Neural progenitor cell (in vitro differentiated cells): Measurements from ENCODE around the gene PCNT. TPM values are rescaled to one million over a fixed set of nuclear protein-coding genes. Genes with fewer than 3 reads are reported as not detected.
"Not testable (repeated sequence)": the region's sequence is repeated elsewhere in the genome, so short reads cannot be mapped to it uniquely, and the experiment has no call there.

Experiments
- DNase-seq: peaks from one replicate; pipeline ENCODE4 v3.0.0-alpha.2; 2016; ENCODE audit warnings: low spot score
- H2AFZ ChIP-seq: fragments of 200-600 bp; sonication (generic); replicated peaks from 2 replicates; pipeline ENCODE4 v1.6.1; 2016; ENCODE audit warnings: antibody characterized with exemption
- H3F3A ChIP-seq: fragments of 200-600 bp; sonication (generic); 2 replicates; pipeline ENCODE4 v1.6.1; 2016; ENCODE audit warnings: antibody characterized with exemption, low read depth
- H3K27ac ChIP-seq: fragments of 200-600 bp; sonication (generic); 2 replicates; pipeline ENCODE4 v1.5.1; 2016; ENCODE audit warnings: mild to moderate bottlenecking
- H3K27me3 ChIP-seq: fragments of 200-600 bp; sonication (generic); 2 replicates; pipeline ENCODE4 v1.6.1; 2016; ENCODE audit warnings: mild to moderate bottlenecking, moderate library complexity
- H3K36me3 ChIP-seq: fragments of 200-600 bp; sonication (generic); 2 replicates; pipeline ENCODE4 v1.5.1; 2016
- H3K4me1 ChIP-seq: fragments of 200-600 bp; sonication (generic); 2 replicates; pipeline ENCODE4 v1.6.1; 2016; ENCODE audit warnings: mixed run types
- H3K4me2 ChIP-seq: fragments of 200-600 bp; sonication (generic); 2 replicates; pipeline ENCODE4 v1.6.1; 2016
- H3K4me3 ChIP-seq: fragments of 200-600 bp; sonication (generic); 2 replicates; pipeline ENCODE4 v1.5.1; 2016
- H3K79me2 ChIP-seq: fragments of 200-600 bp; sonication (generic); 2 replicates; pipeline ENCODE4 v1.6.1; 2016; ENCODE audit warnings: low read depth
- H3K9ac ChIP-seq: fragments of 200-600 bp; sonication (generic); 2 replicates; pipeline ENCODE4 v1.6.1; 2016
- H3K9me3 ChIP-seq: fragments of 200-600 bp; sonication (generic); 2 replicates; pipeline ENCODE4 v1.5.1; 2016; ENCODE audit warnings: low read depth
- H4K20me1 ChIP-seq: fragments of 200-600 bp; sonication (generic); 2 replicates; pipeline ENCODE4 v1.6.1; 2016; ENCODE audit warnings: low read depth
- H3K27ac Mint-ChIP-seq: 3 replicates; pipeline ENCODE4 v1.8.0; 2021; ENCODE audit warnings: mixed read lengths
- H3K27me3 Mint-ChIP-seq: 2 replicates; pipeline ENCODE4 v1.8.0; 2022; ENCODE audit warnings: low read depth, mild to moderate bottlenecking, inconsistent platforms, moderate library complexity, mixed read lengths; ENCODE audit not compliant: insufficient read depth
- H3K36me3 Mint-ChIP-seq: 3 replicates; pipeline ENCODE4 v1.8.0; 2021; ENCODE audit warnings: mixed read lengths
- H3K4me1 Mint-ChIP-seq: 3 replicates; pipeline ENCODE4 v1.8.0; 2021; ENCODE audit warnings: mixed read lengths
- H3K4me3 Mint-ChIP-seq: 3 replicates; pipeline ENCODE4 v1.8.0; 2021; ENCODE audit warnings: mild to moderate bottlenecking, moderate library complexity, mixed read lengths
- H3K9me3 Mint-ChIP-seq: 3 replicates; pipeline ENCODE4 v1.8.0; 2020; ENCODE audit warnings: mixed read lengths
- CTCF ChIP-seq: fragments of 200-600 bp; sonication (generic); IDR thresholded peaks from 2 replicates; pipeline ENCODE4 v1.5.1; 2017; ENCODE audit warnings: antibody characterized with exemption, mild to moderate bottlenecking
- EZH2 ChIP-seq: fragments of 200-600 bp; sonication (generic); IDR thresholded peaks from 2 replicates; pipeline ENCODE4 v1.6.1; 2017; ENCODE audit warnings: antibody characterized with exemption, mild to moderate bottlenecking, moderate library complexity
- EZH2phosphoT487 ChIP-seq: fragments of 200-600 bp; sonication (generic); IDR thresholded peaks from 2 replicates; pipeline ENCODE4 v1.6.1; 2017; ENCODE audit warnings: antibody characterized with exemption
- total RNA-seq: library from RNA; depleted of rRNA; stranded (reverse); fragments of >200 nt; gene quantifications from 2 replicates; pipeline ENCODE4 v1.2.3, GENCODE V29; 2015; ENCODE audit warnings: low replicate concordance

PCNT gene
- total RNA-seq, 1 donor from 2014 or later = 42.0 TPM

- no peak overlapping the region for H3K9ac ChIP-seq
- no peak overlapping the region for H3K4me2 ChIP-seq
- H3K9me3 ChIP-seq = no peaks in the 10 kb centered on the region
- H3K4me1 Mint-ChIP-seq = peaks cover 12% of the 10 kb centered on the region
- peaks cover 2% of the 10 kb centered on the region for H3K27me3 Mint-ChIP-seq
- TF ChIP-seq CTCF (no peak), EZH2phosphoT487 (no peak)
- no peak overlapping the region for H3K27ac Mint-ChIP-seq
- no peaks in the 10 kb centered on the region for H3K9me3 Mint-ChIP-seq
- H3K36me3 Mint-ChIP-seq = peaks cover 16% of the 10 kb centered on the region
- H3K4me3 ChIP-seq = no peak overlapping the region
- no peak overlapping the region for H3K4me3 Mint-ChIP-seq
- no peaks in the 10 kb centered on the region for H3K27me3 ChIP-seq
- peaks cover 8% of the 10 kb centered on the region for H3K4me1 ChIP-seq
- H3K79me2 ChIP-seq = peaks cover 71% of the 10 kb centered on the region
- H2AFZ ChIP-seq = no peak overlapping the region
- peaks cover 9% of the 10 kb centered on the region for H3F3A ChIP-seq
- H3K36me3 ChIP-seq = no peaks in the 10 kb centered on the region
- no peak overlapping the region for H3K27ac ChIP-seq
- DNase-seq = no peak
- H4K20me1 ChIP-seq = peaks cover 25% of the 10 kb centered on the region
These were observed 138.0 kb downstream of the PCNT start for GRCh38 chr21:46461909-46462308.

DNA sequence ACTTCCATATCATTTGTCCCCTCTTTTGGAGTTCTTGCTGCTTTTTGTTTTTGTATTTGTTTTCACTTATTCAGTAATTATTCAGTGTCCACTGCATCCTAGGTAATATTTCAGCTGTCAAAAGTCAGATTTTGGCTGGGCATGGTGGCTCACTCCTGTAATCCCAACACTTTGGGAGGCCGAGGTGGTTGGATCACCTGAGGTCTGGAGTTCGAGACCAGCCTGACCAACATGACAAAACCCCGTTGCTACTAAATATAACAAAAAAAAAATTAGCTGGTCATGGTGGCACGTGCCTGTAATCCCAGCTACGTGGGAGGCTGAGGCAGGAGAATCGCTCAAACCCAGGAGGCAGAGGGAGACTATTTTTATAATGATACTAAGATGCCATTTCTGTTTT is 141.2 kb downstream of the PCNT start:
- not testable (repeated sequence) for H3K4me3 ChIP-seq, DNase-seq, H3K36me3 ChIP-seq, H3K27me3 Mint-ChIP-seq, H3K27me3 ChIP-seq, H3K4me2 ChIP-seq, H3K9ac ChIP-seq, H3K4me1 Mint-ChIP-seq, H3K9me3 Mint-ChIP-seq, H3K4me3 Mint-ChIP-seq, H3K4me1 ChIP-seq, H3K27ac ChIP-seq, H3K27ac Mint-ChIP-seq, H2AFZ ChIP-seq, H3K9me3 ChIP-seq, H3F3A ChIP-seq
- peaks cover 70% of the 10 kb centered on the region for H3K79me2 ChIP-seq
- peaks cover 24% of the 10 kb centered on the region for H3K36me3 Mint-ChIP-seq
- H4K20me1 ChIP-seq = peaks cover 19% of the 10 kb centered on the region

- Histone ChIP-seq H3K9ac (no peak overlapping the region), H3K9me3 (no peaks in the 10 kb centered on the region), H3K4me2 (no peak overlapping the region), H3K36me3 (no peaks in the 10 kb centered on the region), H3K79me2 (peaks cover 65% of the 10 kb centered on the region), H3K4me3 (no peak overlapping the region), H2AFZ (no peak overlapping the region), H3K4me1 (no peaks in the 10 kb centered on the region), H3K27me3 (no peaks in the 10 kb centered on the region), H3K27ac (no peak overlapping the region), H4K20me1 (peaks cover 15% of the 10 kb centered on the region), H3F3A (no peaks in the 10 kb centered on the region)
- Mint-ChIP-seq H3K36me3 (peaks cover 24% of the 10 kb centered on the region), H3K27me3 (peaks cover 4% of the 10 kb centered on the region), H3K27ac (no peak overlapping the region), H3K9me3 (no peaks in the 10 kb centered on the region), H3K4me1 (peaks cover 2% of the 10 kb centered on the region), H3K4me3 (no peak overlapping the region)
- no peak for TF ChIP-seq EZH2phosphoT487
- no peak for TF ChIP-seq EZH2
- no peak for TF ChIP-seq CTCF
- no peak for DNase-seq
These were observed 141.7 kb downstream of the PCNT start for GRCh38 chr21:46465651-46466050.

DNA sequence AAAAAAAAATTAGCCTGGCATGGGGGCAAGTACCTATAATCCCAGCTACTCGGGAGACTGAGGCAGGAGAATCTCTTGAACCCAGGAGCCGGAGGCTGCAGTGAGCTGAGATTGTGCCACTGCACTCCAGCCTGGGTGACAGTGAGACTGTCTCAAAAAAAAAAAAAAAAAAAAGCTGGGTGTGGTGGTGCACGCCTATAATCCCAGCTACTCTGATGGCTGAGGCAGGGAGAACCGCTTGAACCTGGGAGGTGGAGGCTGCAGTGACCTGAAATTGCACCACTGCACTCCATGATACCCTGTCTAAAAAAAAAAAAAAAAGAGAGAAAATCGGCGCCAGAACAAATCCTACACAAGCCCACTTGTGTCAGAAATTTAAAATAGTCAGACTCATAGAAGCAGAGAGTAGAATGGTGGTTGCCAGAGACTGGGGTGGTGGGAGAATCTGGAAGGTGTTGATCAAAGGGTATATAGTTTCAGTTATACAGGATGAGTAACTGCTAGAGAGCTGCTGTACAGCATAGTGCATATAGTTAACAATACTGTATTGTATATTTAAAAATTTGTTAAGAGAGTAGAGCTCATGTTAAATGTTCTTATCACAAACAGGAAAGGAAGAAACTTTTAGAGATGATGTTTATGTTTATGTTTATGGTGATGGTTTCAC is 144.3 kb downstream of the PCNT start:
- no peaks in the 10 kb centered on the region for H3K9me3 Mint-ChIP-seq
- no peaks in the 10 kb centered on the region for H4K20me1 ChIP-seq
- DNase-seq = no peak
- no peaks in the 10 kb centered on the region for H3K27me3 ChIP-seq
- no peak overlapping the region for H2AFZ ChIP-seq
- peaks cover 18% of the 10 kb centered on the region for H3K36me3 Mint-ChIP-seq
- H3K79me2 ChIP-seq = peaks cover 51% of the 10 kb centered on the region
- no peak overlapping the region for H3K27ac Mint-ChIP-seq
- no peak overlapping the region for H3K4me3 ChIP-seq
- H3K9me3 ChIP-seq = no peaks in the 10 kb centered on the region
- no peak overlapping the region for H3K4me2 ChIP-seq
- no peaks in the 10 kb centered on the region for H3F3A ChIP-seq
- H3K27ac ChIP-seq = peak overlapping the region; percentile 25
- H3K36me3 ChIP-seq = no peaks in the 10 kb centered on the region
- peaks cover 2% of the 10 kb centered on the region for H3K4me1 Mint-ChIP-seq
- peaks cover 4% of the 10 kb centered on the region for H3K27me3 Mint-ChIP-seq
- H3K4me3 Mint-ChIP-seq = no peak overlapping the region
- no peak overlapping the region for H3K9ac ChIP-seq
- no peaks in the 10 kb centered on the region for H3K4me1 ChIP-seq
- TF ChIP-seq EZH2 (no peak), EZH2phosphoT487 (no peak), CTCF (no peak)
